Left ventricle myocardium inferior (tissue), 1 donor: ENCODE measurements around the gene HMG20B. TPM values are rescaled to one million over a fixed set of nuclear protein-coding genes. Genes with fewer than 3 reads are reported as not detected.

Experiments
- DNase-seq: peaks from one replicate; pipeline ENCODE4 v3.0.0-alpha.2; 2020
- H3K27ac ChIP-seq: fragments of 200-600 bp; replicated peaks from 2 replicates; pipeline ENCODE4 v1.8.0; 2021
- H3K27me3 ChIP-seq: fragments of 200-600 bp; 2 replicates; pipeline ENCODE4 v1.8.0; 2021; ENCODE audit warnings: low read depth
- H3K36me3 ChIP-seq: fragments of 200-600 bp; 2 replicates; pipeline ENCODE4 v1.8.0; 2021
- H3K4me1 ChIP-seq: fragments of 200-600 bp; 2 replicates; pipeline ENCODE4 v1.8.0; 2021
- H3K4me3 ChIP-seq: fragments of 200-600 bp; 2 replicates; pipeline ENCODE4 v1.8.0; 2021; ENCODE audit warnings: mild to moderate bottlenecking, moderate library complexity
- H3K9me3 ChIP-seq: fragments of 200-600 bp; replicated peaks from 2 replicates; pipeline ENCODE4 v1.8.0; 2021
- CTCF ChIP-seq: fragments of 200-600 bp; IDR thresholded peaks from 2 replicates; pipeline ENCODE4 v1.8.0; 2021; ENCODE audit warnings: antibody characterized with exemption, mild to moderate bottlenecking, borderline replicate concordance
- intact Hi-C: fragments of 100-400 bp; cut with micrococcal nuclease; formaldehyde crosslinking; loops from one replicate; pipeline ENCODE4 v1.11.0; 2022
- total RNA-seq: library from RNA; stranded (reverse); fragmentation: NEBNext Ultra II Directional; extraction: Animal tissue kit (Norgen Biotek cat#: 25700); gene quantifications from one replicate; pipeline ENCODE4 v1.2.1, GENCODE V29; 2021
- donor health status: DM: no; HTN: yes; CAD: no; lungs with severe emphysema.

The HMG20B gene
- total RNA-seq, 1 donor from 2014 or later, result 34.8 TPM

DNA sequence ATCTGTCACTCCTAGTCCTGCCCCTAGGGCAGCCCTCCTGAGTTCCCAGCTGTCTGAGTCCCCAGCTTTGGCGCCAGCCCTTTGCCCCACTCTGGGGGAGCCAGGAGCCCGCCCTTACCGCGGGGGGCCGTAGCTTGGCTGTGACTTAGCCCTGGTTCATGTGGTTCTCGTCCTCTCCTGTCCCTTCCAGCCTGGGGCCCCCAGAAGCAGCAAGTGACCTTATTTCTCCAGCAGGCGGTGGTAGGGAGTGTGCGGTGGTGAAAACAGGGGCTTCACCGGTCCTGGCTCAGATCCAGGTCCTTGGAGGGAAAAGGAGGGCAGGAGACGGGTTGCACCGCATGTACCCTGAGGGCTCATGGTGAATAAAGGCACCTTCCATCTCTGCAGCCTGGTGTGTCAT is 20.4 kb downstream of the HMG20B start:
- Histone ChIP-seq H3K4me1 (peaks cover 7% of the 10 kb centered on the region), H3K4me3 (no peak overlapping the region), H3K27ac (no peak overlapping the region), H3K36me3 (no peaks in the 10 kb centered on the region), H3K9me3 (no peaks in the 10 kb centered on the region), H3K27me3 (peaks cover 10% of the 10 kb centered on the region)
- TF ChIP-seq CTCF, result no peak
- intact Hi-C loops, result no loop called here
- DNase-seq, result no peak

- Histone ChIP-seq H3K4me3 (no peak overlapping the region), H3K27ac (no peak overlapping the region), H3K36me3 (peaks cover 4% of the 10 kb centered on the region), H3K27me3 (peaks cover 10% of the 10 kb centered on the region), H3K4me1 (peaks cover 7% of the 10 kb centered on the region), H3K9me3 (no peaks in the 10 kb centered on the region)
- TF ChIP-seq CTCF, result no peak
- intact Hi-C loops, result no loop called here
- DNase-seq, result no peak
Measured at GRCh38 chr19:3595521-3596061, 22.8 kb downstream of the HMG20B start.

- no peak overlapping the region for H3K4me3 ChIP-seq
- H3K27ac ChIP-seq, result no peak overlapping the region
- peaks cover 18% of the 10 kb centered on the region for H3K4me1 ChIP-seq
- no peak for DNase-seq
- TF ChIP-seq CTCF, result no peak
- peaks cover 4% of the 10 kb centered on the region for H3K36me3 ChIP-seq
- H3K27me3 ChIP-seq, result peaks cover 22% of the 10 kb centered on the region
- intact Hi-C loops, result no loop called here
- H3K9me3 ChIP-seq, result no peaks in the 10 kb centered on the region
Measured at GRCh38 chr19:3599776-3600187, 27.0 kb downstream of the HMG20B start.

DNA sequence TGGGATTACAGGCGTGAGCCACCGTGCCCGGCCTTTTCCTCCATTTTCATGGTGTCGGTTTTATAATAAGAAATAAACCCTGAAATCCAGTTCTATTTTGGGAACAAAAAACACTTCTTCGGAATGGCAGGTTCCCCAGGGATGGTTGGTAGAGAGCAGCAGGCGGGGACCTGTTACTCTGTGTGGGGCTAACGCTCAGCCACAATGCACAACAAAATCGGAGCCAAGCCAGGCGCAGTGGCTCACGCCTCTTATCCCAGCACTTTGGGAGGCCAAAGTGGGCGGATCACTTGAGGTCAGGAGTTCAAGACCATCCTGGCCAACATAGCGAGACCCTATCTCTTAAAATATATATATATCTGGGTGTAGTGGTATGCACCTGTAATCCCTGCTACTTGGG is 28.3 kb downstream of the HMG20B start:
- Histone ChIP-seq H3K4me3 (no peak overlapping the region), H3K27ac (no peak overlapping the region), H3K27me3 (peaks cover 24% of the 10 kb centered on the region), H3K9me3 (no peaks in the 10 kb centered on the region), H3K36me3 (peaks cover 4% of the 10 kb centered on the region), H3K4me1 (peaks cover 23% of the 10 kb centered on the region)
- no peak for DNase-seq
- intact Hi-C loops, result no loop called here
- no peak for TF ChIP-seq CTCF

GRCh38 chr19:3603121-3603811 is 30.5 kb downstream of the HMG20B start:
- H3K4me3 ChIP-seq, result no peak overlapping the region
- no peaks in the 10 kb centered on the region for H3K9me3 ChIP-seq
- TF ChIP-seq CTCF, result no peak
- DNase-seq, result no peak
- peak overlapping the region; percentile 92 for H3K27ac ChIP-seq
- intact Hi-C loops, result no loop called here
- H3K4me1 ChIP-seq, result peaks cover 45% of the 10 kb centered on the region
- peaks cover 30% of the 10 kb centered on the region for H3K27me3 ChIP-seq
- H3K36me3 ChIP-seq, result peaks cover 4% of the 10 kb centered on the region
